Stimulated activated CD4-positive, alpha-beta T cell treated with anti-CD3 and anti-CD28 coated beads, TNF-alpha, amount 100 ng/mL, for 4 hours (primary cell): Measurements from ENCODE around the gene KIR2DL3.
"Not testable (repeated sequence)": the region's sequence is repeated elsewhere in the genome, so short reads cannot be mapped to it uniquely, and the experiment has no call there.

Experiments used
- DNase-seq, 3 experiments: peaks; one replicate each; pipeline ENCODE4 v3.0.0-alpha.2; 2020; ENCODE audit warnings: low read depth in 3 of 3

The KIR2DL3 gene

GRCh38 chr19:54741950-54742349 is 3.6 kb downstream of the KIR2DL3 start:
- not testable (repeated sequence) for DNase-seq

DNA sequence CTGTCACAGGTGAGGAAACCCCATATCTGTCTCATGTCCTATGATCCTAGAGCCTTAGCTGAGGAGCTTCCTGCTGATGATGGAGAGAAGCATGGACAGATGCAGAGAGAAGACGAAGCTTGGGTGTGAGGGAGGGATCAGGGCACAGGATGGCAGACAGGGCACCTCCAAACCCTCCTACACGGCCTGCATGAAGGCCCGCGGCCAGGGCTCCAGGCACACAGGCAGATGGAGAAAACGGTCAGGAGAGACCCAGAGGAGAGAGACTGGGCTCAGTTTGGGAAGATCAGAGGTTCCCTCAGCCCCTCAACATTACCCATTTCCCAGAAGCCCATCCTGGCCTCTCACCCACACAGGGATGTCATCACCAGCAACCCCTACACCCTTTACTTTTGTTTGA is 5.8 kb downstream of the KIR2DL3 start:
- not testable (repeated sequence) for DNase-seq

- not testable (repeated sequence) for DNase-seq
These were observed 9.5 kb downstream of the KIR2DL3 start for GRCh38 chr19:54747614-54748322.

- DNase-seq, result not testable (repeated sequence)
These were observed 12.0 kb downstream of the KIR2DL3 start for GRCh38 chr19:54750276-54750675.

GRCh38 chr19:54756204-54757110 is 18.1 kb downstream of the KIR2DL3 start:
- DNase-seq, result not testable (repeated sequence)

DNA sequence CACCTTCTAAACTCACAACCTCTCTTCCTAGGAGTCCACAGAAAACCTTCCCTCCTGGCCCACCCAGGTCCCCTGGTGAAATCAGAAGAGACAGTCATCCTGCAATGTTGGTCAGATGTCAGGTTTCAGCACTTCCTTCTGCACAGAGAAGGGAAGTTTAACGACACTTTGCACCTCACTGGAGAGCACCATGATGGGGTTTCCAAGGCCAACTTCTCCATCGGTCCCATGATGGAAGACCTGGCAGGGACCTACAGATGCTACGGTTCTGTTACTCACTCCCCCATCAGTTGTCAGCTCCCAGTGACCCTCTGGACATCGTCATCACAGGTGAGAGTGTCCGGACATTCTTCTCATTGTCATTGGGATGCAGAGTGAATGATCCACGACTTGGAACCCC is 20.3 kb downstream of the KIR2DL3 start:
- DNase-seq, result not testable (repeated sequence)

GRCh38 chr19:54764219-54764618 is 25.9 kb downstream of the KIR2DL3 start:
- DNase-seq, result not testable (repeated sequence)

GRCh38 chr19:54766464-54766863 is 28.2 kb downstream of the KIR2DL3 start:
- DNase-seq, result not testable (repeated sequence)

- not testable (repeated sequence) for DNase-seq
These were observed 31.3 kb downstream of the KIR2DL3 start, which contains the start of gene KIR2DL1 for GRCh38 chr19:54769646-54770045. Gene KIR2DL1, plus strand, starts transcription at chr19:54769793. Its CDS starts 58 bp downstream, at chr19:54769851.

DNA sequence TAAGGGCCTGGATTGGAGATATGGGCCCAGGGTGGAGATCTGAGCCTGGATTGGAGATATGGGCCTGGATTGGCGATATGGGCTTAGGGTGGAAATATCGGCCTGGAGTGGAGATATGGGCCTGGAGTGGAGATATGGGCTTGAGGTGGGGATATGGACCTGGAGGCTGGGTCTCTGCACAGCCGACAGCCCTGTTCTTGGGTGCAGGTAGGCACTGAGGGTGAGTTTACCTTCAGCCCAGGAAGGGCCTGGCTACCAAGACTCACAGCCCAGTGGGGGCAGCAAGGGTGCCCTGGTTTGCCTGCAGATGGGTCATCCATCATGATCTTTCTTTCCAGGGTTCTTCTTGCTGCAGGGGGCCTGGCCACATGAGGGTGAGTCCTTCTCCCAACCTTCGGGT is 32.2 kb downstream of the KIR2DL3 start:
- not testable (repeated sequence) for DNase-seq

GRCh38 chr19:54771018-54771960 is 33.0 kb downstream of the KIR2DL3 start:
- not testable (repeated sequence) for DNase-seq

DNA sequence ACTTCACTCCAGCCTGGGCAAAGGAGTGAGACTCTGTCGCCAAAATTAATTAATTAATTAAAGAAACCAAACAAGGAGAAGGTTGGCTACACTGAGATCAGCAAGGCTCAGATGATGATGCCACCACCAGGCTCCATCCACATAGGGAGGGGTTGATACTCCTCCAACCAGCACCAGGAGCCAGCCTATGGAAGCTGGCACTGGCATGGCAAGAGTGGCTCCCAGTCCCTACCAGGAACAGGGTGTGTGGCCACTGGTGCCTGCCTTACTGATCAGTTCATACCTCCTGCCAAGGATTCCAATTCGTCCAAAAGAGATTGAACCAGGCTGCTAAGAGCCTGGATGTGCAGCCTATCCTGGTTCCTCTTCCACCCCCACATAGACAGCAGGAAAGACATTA is 34.4 kb downstream of the KIR2DL3 start:
- DNase-seq, result not testable (repeated sequence)

DNA sequence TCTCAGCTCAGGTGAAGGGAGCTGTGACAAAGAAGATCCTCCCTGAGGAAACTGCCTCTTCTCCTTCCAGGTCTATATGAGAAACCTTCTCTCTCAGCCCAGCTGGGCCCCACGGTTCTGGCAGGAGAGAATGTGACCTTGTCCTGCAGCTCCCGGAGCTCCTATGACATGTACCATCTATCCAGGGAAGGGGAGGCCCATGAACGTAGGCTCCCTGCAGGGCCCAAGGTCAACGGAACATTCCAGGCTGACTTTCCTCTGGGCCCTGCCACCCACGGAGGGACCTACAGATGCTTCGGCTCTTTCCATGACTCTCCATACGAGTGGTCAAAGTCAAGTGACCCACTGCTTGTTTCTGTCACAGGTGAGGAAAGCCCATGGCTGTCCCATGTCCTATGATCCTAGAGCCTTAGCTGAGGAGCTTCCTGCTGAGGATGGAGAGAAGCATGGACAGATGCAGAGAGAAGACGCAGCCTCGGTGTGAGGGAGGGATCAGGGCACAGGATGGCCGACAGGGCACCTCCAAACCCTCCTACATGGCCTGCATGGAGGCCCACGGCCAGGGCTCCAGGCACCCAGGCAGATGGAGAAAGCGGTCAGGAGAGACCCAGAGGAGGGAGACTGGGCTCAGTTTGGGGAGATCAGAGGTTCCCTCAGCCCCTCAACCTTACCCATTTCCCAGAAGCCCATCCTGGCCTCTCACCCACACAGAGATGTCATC is 36.9 kb downstream of the KIR2DL3 start:
- not testable (repeated sequence) for DNase-seq

- DNase-seq, result not testable (repeated sequence)
These were observed 37.5 kb downstream of the KIR2DL3 start for GRCh38 chr19:54775830-54776229.

DNA sequence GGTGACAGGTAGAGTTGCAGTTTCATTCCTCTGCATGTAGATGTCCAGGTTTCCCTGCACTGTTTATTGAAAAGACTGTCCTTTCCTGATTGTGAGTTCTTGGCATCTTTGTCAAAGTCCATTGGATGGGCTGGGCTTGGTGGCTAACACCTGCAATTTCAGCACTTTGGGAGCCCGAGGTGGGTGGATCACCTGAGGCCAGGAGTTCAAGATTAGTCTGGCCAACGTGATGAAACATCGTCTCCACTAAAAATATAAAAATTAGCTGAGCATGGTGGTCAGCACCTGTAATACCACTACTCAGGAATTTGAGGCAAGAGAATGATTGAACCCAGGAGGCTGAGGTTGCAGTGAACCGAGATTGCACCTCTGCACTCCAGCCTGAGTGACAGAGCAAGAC is 39.5 kb downstream of the KIR2DL3 start:
- DNase-seq, result not testable (repeated sequence)

- DNase-seq, result not testable (repeated sequence)
These were observed 40.6 kb downstream of the KIR2DL3 start for GRCh38 chr19:54778896-54779295.

DNA sequence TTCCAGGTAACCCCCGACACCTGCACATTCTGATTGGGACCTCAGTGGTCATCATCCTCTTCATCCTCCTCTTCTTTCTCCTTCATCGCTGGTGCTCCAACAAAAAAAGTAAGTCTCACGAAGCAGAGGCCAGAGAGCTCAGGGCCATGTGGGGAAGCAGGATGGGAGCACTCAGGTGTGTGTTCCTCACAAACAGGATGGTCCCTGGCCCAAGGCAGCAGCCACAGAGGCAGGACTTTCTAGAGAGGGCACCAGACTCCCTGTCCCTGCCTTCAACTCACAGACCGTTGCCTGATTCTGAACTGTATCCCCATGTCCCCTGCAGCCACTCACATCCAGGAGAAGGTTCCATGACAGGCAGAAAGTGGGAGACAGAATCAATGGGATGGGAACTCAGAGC is 44.6 kb downstream of the KIR2DL3 start:
- not testable (repeated sequence) for DNase-seq

DNA sequence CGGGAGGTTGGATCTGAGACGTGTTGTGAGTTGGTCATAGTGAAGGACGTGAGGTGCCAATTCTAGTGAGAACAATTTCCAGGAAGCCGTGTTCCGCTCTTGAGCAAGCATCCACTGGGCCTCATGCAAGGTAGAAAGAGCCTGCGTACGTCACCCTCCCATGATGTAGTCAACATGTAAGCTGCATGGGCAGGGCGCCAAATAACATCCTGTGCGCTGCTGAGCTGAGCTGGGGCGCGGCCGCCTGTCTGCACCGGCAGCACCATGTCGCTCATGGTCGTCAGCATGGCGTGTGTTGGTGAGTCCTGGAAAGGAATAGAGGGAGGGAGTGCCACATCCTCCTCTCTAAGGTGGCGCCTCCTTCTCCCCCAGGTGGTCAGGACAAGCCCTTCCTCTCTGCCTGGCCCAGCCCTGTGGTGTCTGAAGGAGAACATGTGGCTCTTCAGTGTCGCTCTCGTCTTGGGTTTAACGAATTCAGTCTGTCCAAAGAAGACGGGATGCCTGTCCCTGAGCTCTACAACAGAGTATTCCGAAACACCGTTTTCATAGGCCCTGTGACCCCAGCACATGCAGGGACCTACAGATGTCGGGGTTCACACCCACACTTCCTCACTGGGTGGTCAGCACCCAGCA is 47.9 kb downstream of the KIR2DL3 start:
- not testable (repeated sequence) for DNase-seq

DNA sequence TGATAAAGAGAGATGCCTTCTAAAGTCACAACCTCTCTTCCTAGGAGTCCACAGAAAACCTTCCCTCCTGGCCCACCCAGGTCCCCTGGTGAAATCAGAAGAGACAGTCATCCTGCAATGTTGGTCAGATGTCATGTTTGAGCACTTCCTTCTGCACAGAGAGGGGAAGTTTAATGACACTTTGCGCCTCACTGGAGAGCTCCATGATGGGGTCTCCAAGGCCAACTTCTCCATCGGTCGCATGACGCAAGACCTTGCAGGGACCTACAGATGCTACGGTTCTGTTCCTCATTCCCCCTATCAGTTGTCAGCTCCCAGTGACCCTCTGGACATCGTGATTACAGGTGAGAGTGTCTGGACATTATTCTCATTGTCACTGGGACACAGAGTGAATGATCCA is 49.8 kb downstream of the KIR2DL3 start:
- not testable (repeated sequence) for DNase-seq

DNA sequence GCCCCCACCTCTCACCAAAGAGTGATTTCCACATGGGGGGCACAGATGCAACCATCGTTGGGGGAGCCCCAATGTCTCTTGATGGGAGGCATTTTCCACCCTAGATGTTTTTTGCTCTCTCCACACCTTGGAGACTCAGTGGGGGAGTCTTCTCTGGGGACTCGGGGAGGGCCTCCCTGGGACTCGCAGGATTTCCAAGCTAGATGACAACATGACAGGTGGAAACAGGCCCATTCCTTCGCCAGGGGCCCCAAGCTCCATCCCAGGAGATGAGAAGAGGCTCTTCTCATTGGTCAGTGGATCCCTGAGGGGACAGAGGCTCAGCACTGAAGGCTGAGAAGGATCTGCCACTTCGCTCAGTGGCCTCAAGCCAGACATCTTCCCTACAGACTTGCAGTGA is 52.4 kb downstream of the KIR2DL3 start:
- DNase-seq, result no peak
